ENCODE results near the gene NPHS1.

DNA sequence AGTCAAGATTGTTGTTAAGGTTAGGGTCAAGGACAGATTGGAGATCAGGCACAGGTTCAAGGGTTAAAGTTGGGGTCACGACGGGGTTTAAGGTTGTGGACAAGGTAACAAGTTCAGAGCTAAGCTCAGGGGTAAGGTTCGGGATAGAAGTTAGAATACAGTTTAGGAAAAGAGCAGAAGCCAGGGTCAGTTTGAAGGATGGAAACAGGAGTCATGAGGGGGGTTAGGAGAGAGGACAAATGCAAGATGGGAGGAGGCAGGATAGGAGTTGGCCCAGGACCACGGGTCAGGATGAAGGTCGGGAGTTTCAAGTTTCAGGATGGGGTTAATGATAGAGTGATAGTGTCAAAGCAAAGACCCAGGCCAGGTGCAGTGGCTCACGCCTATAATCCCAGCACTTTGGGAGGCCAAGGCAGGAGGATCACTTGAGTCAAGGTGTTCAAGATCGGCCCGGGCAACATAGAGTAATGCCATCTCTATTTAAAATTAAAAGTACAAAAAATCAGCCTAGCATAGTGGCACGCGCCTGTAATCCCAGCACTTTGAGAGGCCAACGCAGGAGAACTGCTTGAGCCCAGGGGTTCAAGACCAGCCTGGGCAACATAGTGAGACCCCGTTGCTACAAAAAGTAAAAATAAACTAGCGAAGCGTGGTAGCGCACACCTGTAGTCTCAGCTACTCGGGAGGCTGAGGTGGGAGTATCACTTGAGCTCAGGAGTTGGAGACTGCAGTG, 7.7 kb downstream of the NPHS1 start:
- TF ChIP-seq EP300 (IDR thresholded peaks at IDR 0.05) (no peak), POLR2A (IDR thresholded peaks at IDR 0.05) (no peak), POLR2AphosphoS5 (IDR thresholded peaks at IDR 0.05) (no peak)
- TF ChIP-seq, protein P1, sequence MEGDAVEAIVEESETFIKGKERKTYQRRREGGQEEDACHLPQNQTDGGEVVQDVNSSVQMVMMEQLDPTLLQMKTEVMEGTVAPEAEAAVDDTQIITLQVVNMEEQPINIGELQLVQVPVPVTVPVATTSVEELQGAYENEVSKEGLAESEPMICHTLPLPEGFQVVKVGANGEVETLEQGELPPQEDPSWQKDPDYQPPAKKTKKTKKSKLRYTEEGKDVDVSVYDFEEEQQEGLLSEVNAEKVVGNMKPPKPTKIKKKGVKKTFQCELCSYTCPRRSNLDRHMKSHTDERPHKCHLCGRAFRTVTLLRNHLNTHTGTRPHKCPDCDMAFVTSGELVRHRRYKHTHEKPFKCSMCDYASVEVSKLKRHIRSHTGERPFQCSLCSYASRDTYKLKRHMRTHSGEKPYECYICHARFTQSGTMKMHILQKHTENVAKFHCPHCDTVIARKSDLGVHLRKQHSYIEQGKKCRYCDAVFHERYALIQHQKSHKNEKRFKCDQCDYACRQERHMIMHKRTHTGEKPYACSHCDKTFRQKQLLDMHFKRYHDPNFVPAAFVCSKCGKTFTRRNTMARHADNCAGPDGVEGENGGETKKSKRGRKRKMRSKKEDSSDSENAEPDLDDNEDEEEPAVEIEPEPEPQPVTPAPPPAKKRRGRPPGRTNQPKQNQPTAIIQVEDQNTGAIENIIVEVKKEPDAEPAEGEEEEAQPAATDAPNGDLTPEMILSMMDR (IDR thresholded peaks at IDR 0.05), result no peak

Measured in stomach (tissue), 4 donors.